GM12878 (cell line): ENCODE measurements around the gene CAPN2. TPM values are rescaled to one million over a fixed set of nuclear protein-coding genes. Genes with fewer than 3 reads are reported as not detected.
A peak's percentile ranks its signal among the peaks of the same experiment; 100 is the strongest.

Experiments
- ATAC-seq: fragments of 200-7000 bp; cut with Tn5 transposase; 3 replicates; pipeline ENCODE4 v1.9.1; 2020; ENCODE audit warnings: mild to moderate bottlenecking, moderate library complexity
- BruUV-seq: library from RNA; stranded (reverse); fragments of 400-500 nt; replicated peaks from 2 replicates; lab custom pipeline; 2021; lab: Mats Ljungman, UMichigan
- CTCF ChIA-PET: fragments of 300-600 bp; sonication (Branson Sonifier 250); formaldehyde crosslinking; extraction: SDS; loops from one replicate; lab custom pipeline; 2021; ENCODE audit warnings: inconsistent platforms; lab: Yijun Ruan, JAX
- POLR2A ChIA-PET: fragments of 350-600 bp; formaldehyde crosslinking; extraction: SDS; loops from one replicate; lab custom pipeline; 2021; ENCODE audit warnings: inconsistent platforms; lab: Charles Lee
- RAD21 ChIA-PET: fragments of 300-600 bp; sonication (Branson Sonifier 250); formaldehyde crosslinking; loops from one replicate; lab custom pipeline; 2023; ENCODE audit warnings: antibody characterized with exemption; ENCODE audit not compliant: unreplicated experiment; lab: Charles Lee
- SMC1A ChIA-PET: fragments of 300-600 bp; sonication (Branson Sonifier 250); formaldehyde crosslinking; loops from one replicate; lab custom pipeline; 2023; ENCODE audit not compliant: unreplicated experiment, uncharacterized antibody; lab: Charles Lee
- DNase-seq: peaks from one replicate; pipeline ENCODE4 v3.0.0-alpha.2; 2011; ENCODE audit warnings: low read depth, low spot score
- FAIRE-seq: peaks from 3 replicates; lab custom pipeline; 2011; peaks lifted over from hg19 to GRCh38; lab: Jason Lieb, UNC
- H2AFZ ChIP-seq: 2 replicates; pipeline ENCODE4 v1.6.0; 2011; ENCODE audit warnings: low read depth, low read length, control low read depth; ENCODE audit not compliant: control insufficient read depth
- H3K27ac ChIP-seq: 2 replicates; pipeline ENCODE4 v1.5.1; 2011; ENCODE audit warnings: control low read depth; ENCODE audit not compliant: control insufficient read depth, insufficient read depth
- H3K27me3 ChIP-seq, 2 experiments: replicated peaks in 1 of 2; 2 replicates each; pipeline versions ENCODE4 v1.6.0 to v1.6.1; 2011; ENCODE audit warnings: low read length in 1 of 2; ENCODE audit not compliant: control insufficient read depth in 2 of 2, insufficient read depth in 2 of 2
- H3K36me3 ChIP-seq, 2 experiments: 2 replicates each; pipeline ENCODE4 v1.5.1; 2011; ENCODE audit warnings: low read length in 1 of 2; ENCODE audit not compliant: control insufficient read depth in 2 of 2, insufficient read depth in 2 of 2
- H3K4me1 ChIP-seq: 2 replicates; pipeline ENCODE4 v1.6.1; 2011; ENCODE audit warnings: mild to moderate bottlenecking, low read length, moderate library complexity, mixed read lengths; ENCODE audit not compliant: control insufficient read depth, insufficient read depth
- H3K4me2 ChIP-seq: 2 replicates; pipeline ENCODE4 v1.6.0; 2011; ENCODE audit warnings: control low read depth; ENCODE audit not compliant: control insufficient read depth, insufficient read depth
- H3K4me3 ChIP-seq: fragments of 200-600 bp; sonication (generic); 2 replicates; pipeline ENCODE4 v1.5.1; 2016
- H3K79me2 ChIP-seq: 2 replicates; pipeline ENCODE4 v1.6.0; 2011; ENCODE audit warnings: low read length; ENCODE audit not compliant: control insufficient read depth, insufficient read depth
- H3K9ac ChIP-seq: 2 replicates; pipeline ENCODE4 v1.8.0; 2011; ENCODE audit warnings: low read length, control low read depth, mixed read lengths; ENCODE audit not compliant: control insufficient read depth, insufficient read depth
- H3K9me3 ChIP-seq: replicated peaks from 3 replicates; pipeline ENCODE4 v1.5.1; 2011; ENCODE audit warnings: mild to moderate bottlenecking, low read length; ENCODE audit not compliant: control insufficient read depth, insufficient read depth
- H4K20me1 ChIP-seq: 2 replicates; pipeline ENCODE4 v1.6.0; 2011; ENCODE audit not compliant: control insufficient read depth, insufficient read depth
- RAD21 ChIP-seq: IDR thresholded peaks from 2 replicates; pipeline ENCODE4 v1.6.1; 2011; ENCODE audit warnings: mild to moderate bottlenecking, low read depth, low read length, moderate library complexity; ENCODE audit not compliant: insufficient read depth
- SMC3 ChIP-seq: IDR thresholded peaks from 2 replicates; pipeline ENCODE4 v1.6.1; 2011; ENCODE audit warnings: low read length, improper control_type of control experiment, borderline replicate concordance
- STAT3 ChIP-seq: IDR thresholded peaks from 2 replicates; pipeline ENCODE4 v1.6.1; 2011; ENCODE audit warnings: low read depth, low read length, improper control_type of control experiment
- WGBS: methylation state at CpG from one replicate; pipeline ENCODE4 v1.1.6; 2016; ENCODE audit warnings: low lambda C conversion rate; ENCODE audit not compliant: insufficient replicate concordance, insufficient coverage; ENCODE audit errors: missing lambda C conversion rate; 5-methylcytosine and 5-hydroxymethylcytosine counted together
- in situ Hi-C: fragments of 300-500 bp; cut with MboI; formaldehyde crosslinking; loops from 9 replicates; pipeline ENCODE4 v1.14.3; 2018; ENCODE audit warnings: mixed read lengths
- intact Hi-C: fragments of 100-400 bp; cut with micrococcal nuclease; formaldehyde crosslinking; loops from one replicate; pipeline ENCODE4 v1.14.2; 2022; ENCODE audit not compliant: unreplicated experiment
- polyA plus RNA-seq, 11 experiments: library from polyadenylated mRNA; depleted of rRNA in 4 of 11; unstranded in 6 of 11; stranded (reverse) in 5 of 11; fragments of >200 nt; fragmentation: Nextera tagmentation in 4 of 11; fragmentation: Illumina TruSeq in 1 of 11; extraction: Ambion mirVana in 4 of 11; extraction: Trizol in 1 of 11; gene quantifications; 1 replicate in 1 of 11; 2 replicates in 10 of 11; pipeline versions ENCODE4 v1.2.1 to v1.2.3, GENCODE V29; 2011 to 2016; ENCODE audit warnings: inconsistent platforms in 2 of 11, missing spikeins in 2 of 11, low read depth in 1 of 11
- total RNA-seq, 4 experiments: library from RNA; depleted of rRNA in 3 of 4; stranded (reverse); fragments of >200 nt in 3 of 4; fragmentation: Illumina TruSeq in 1 of 4; extraction: Trizol in 1 of 4; gene quantifications; 2 replicates each; pipeline versions ENCODE4 v1.2.1 to v1.2.3, GENCODE V29; 2013 to 2021
- TF ChIP-seq, protein P1 (sequence below), 3 experiments: IDR thresholded peaks in 2 of 3; conservative IDR thresholded peaks in 1 of 3; 2 replicates each; pipeline ENCODE4 v1.5.1; 2011; ENCODE audit warnings: low read depth in 3 of 3, low read length in 3 of 3, mild to moderate bottlenecking in 3 of 3, control low read depth in 2 of 3, moderate library complexity in 2 of 3, inconsistent platforms in 1 of 3, mixed read lengths in 1 of 3; ENCODE audit not compliant: control insufficient read depth in 2 of 3, insufficient read depth in 1 of 3; ENCODE audit errors: extremely low read depth in 1 of 3

Gene CAPN2
- total and polyA plus RNA-seq, 10 of the 15 experiments (the other 5 are each of a cell fraction or from before 2014, with no cell fraction given): 6.0 to 21.4 (median 16.6) TPM

DNA sequence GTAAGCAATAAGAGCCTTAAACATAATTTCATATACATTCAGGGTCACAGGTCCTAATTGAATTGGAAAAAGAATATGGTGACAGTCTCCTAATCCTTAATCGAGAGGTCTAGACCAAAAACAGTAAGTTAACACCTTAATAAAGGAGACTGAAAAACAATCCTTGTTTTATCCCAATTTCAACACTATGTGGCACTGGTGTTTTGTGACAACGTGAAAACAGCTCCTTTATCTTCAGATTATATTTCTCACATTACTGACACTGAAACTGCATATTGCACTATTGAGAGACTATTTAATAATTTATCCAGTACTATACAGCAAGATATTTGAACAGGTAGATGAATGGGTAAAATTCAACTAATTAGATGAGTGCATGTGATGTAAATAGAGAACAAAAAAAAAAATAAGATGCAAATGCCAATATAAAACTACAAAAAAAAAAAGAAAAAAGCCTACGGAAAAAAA is 99.3 kb downstream of the CAPN2 start:
- Histone ChIP-seq H3K36me3 (peaks cover 0 to 2% of the 10 kb centered on the region in 2 experiments; a peak in 1 of 4 replicates), H3K27me3 (no peaks in the 10 kb centered on the region), H3K4me1 (no peaks in the 10 kb centered on the region), H3K4me3 (no peak overlapping the region), H4K20me1 (no peaks in the 10 kb centered on the region), H3K4me2 (no peak overlapping the region), H2AFZ (no peak overlapping the region), H3K9me3 (no peaks in the 10 kb centered on the region), H3K9ac (no peak overlapping the region), H3K27ac (no peak overlapping the region), H3K79me2 (no peaks in the 10 kb centered on the region)
- RAD21 ChIA-PET: interaction anchor here (0.9 to 1.4 kb wide), 6 partner anchors 12 to 522 kb away, joined by 3 to 7 read pairs (median 4); partner anchors contain the start of gene TP53BP2
- TF ChIP-seq RAD21 (peak; percentile 79), SMC3 (peak; percentile 70; the same call in 1 of the 2 replicates), STAT3 (no peak)
- TF ChIP-seq, protein P1, sequence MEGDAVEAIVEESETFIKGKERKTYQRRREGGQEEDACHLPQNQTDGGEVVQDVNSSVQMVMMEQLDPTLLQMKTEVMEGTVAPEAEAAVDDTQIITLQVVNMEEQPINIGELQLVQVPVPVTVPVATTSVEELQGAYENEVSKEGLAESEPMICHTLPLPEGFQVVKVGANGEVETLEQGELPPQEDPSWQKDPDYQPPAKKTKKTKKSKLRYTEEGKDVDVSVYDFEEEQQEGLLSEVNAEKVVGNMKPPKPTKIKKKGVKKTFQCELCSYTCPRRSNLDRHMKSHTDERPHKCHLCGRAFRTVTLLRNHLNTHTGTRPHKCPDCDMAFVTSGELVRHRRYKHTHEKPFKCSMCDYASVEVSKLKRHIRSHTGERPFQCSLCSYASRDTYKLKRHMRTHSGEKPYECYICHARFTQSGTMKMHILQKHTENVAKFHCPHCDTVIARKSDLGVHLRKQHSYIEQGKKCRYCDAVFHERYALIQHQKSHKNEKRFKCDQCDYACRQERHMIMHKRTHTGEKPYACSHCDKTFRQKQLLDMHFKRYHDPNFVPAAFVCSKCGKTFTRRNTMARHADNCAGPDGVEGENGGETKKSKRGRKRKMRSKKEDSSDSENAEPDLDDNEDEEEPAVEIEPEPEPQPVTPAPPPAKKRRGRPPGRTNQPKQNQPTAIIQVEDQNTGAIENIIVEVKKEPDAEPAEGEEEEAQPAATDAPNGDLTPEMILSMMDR (IDR thresholded peaks at IDR 0.05 in 2 of 3, conservative IDR thresholded peaks at IDR 0.05 in 1 of 3; ENCODE audit: control insufficient read depth in 2 of 3, extremely low read depth in 1 of 3, insufficient read depth in 1 of 3, low read depth in 3 of 3, low read length in 3 of 3): peak; percentile 27 to 63 (median 45); a peak in 5 of 6 replicates
- ATAC-seq (peak; percentile 66), FAIRE-seq (peak; percentile 83), DNase-seq (no peak)
- intact Hi-C loops: no loop called here
- SMC1A ChIA-PET: interaction anchor here (0.8 to 1.7 kb wide), 6 partner anchors 9 to 522 kb away, joined by 3 to 10 read pairs (median 3); no protein-coding TSS in a partner anchor
- in situ Hi-C loops: loop anchor here (25.0 kb wide), 1 partner anchor 526 kb away; the partner anchor contains the start of gene NVL
- POLR2A ChIA-PET: no interaction called here
- BruUV-seq: no TSS peak
- WGBS: 65% methylated on average over 3 of the region's 3 CpGs
- CTCF ChIA-PET: interaction anchor here (0.6 to 2.4 kb wide), 19 partner anchors 9 to 1111 kb away, joined by 3 to 31 read pairs (median 3); no protein-coding TSS in a partner anchor
